HG02571 (cell line): ENCODE measurements around the gene PISD.
A peak's percentile ranks its signal among the peaks of the same experiment; 100 is the strongest.

Experiments
- ATAC-seq: cut with Tn5 transposase; IDR thresholded peaks from one replicate; pipeline ENCODE4 v1.9.1; 2021; ENCODE audit warnings: mild to moderate bottlenecking, moderate library complexity; ENCODE audit not compliant: unreplicated experiment

Gene PISD

GRCh38 chr22:31652911-31653684 lies 8.9 kb downstream of the PISD start:
- no peak for ATAC-seq

GRCh38 chr22:31652088-31652487 lies 9.9 kb downstream of the PISD start:
- no peak for ATAC-seq

GRCh38 chr22:31651664-31652063 lies 10.4 kb downstream of the PISD start:
- ATAC-seq: no peak

- no peak for ATAC-seq
Observed at GRCh38 chr22:31650391-31650790, 11.6 kb downstream of the PISD start.

- ATAC-seq: no peak
Observed at GRCh38 chr22:31647523-31648320, 14.3 kb downstream of the PISD start.

GRCh38 chr22:31647066-31647465 lies 14.9 kb downstream of the PISD start:
- no peak for ATAC-seq

GRCh38 chr22:31646186-31647019 lies 15.6 kb downstream of the PISD start:
- no peak for ATAC-seq

- ATAC-seq: no peak
Observed at GRCh38 chr22:31639436-31640039, 22.5 kb downstream of the PISD start.

- ATAC-seq: peak; percentile 33
Observed at GRCh38 chr22:31637891-31638618, 24.0 kb downstream of the PISD start.

GRCh38 chr22:31637447-31637890 lies 24.5 kb downstream of the PISD start:
- ATAC-seq: no peak

- ATAC-seq: no peak
Observed at GRCh38 chr22:31635638-31636306, 26.2 kb downstream of the PISD start.

- no peak for ATAC-seq
Observed at GRCh38 chr22:31631436-31631835, 30.6 kb downstream of the PISD start.

GRCh38 chr22:31630331-31631329 lies 31.4 kb downstream of the PISD start:
- no peak for ATAC-seq

- no peak for ATAC-seq
Observed at GRCh38 chr22:31629741-31630184, 32.3 kb downstream of the PISD start.

GRCh38 chr22:31628969-31629708 lies 32.9 kb downstream of the PISD start:
- no peak for ATAC-seq

GRCh38 chr22:31628362-31628761 lies 33.7 kb downstream of the PISD start:
- no peak for ATAC-seq

GRCh38 chr22:31627223-31627731 lies 34.7 kb downstream of the PISD start:
- no peak for ATAC-seq
